Measurements from ENCODE around the gene PRR18. TPM values are rescaled to one million over a fixed set of nuclear protein-coding genes. Genes with fewer than 3 reads are reported as not detected.

PRR18 gene
- total and polyA plus RNA-seq, 2 of the 13 experiments (the other 11 are each of a cell fraction or from before 2014, with no cell fraction given) = 0.04 TPM

DNA sequence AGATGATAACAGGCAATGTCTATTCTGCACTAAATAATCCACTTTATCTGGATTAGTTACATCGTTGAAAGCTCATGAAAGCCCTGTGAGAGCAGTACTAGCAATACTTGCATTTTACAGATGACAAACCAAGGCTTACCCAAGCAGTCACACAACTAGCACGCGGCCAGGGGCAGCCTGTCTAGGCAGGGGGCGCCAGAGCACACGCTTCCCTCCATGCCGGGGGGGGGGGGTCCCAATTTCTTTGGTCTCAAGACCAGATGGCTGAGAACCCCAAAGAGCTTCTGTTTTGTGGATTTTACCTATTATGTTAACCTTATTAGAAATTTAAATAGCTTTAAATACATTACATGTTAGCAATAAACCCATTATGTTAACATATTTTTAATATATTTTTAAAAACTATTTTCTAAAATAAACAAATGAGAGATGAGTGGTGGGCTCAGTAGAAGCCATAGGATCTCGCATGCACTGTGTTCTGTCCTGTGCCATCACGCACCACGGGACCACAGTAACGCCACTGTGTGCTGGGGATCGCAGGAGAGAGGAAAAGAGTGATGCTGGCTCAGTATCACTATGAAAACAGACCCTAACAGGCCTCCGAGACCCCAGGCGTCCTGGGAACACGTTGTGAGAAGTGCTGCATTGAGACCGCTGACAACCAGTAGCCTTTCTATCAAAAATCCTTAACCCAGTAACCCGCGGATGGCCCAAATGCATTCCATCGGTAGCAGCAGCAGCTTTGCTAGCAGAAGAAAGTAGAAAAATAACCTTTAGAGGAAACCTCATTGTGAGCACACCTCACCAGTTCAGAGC lies 5.3 kb upstream of the PRR18 start (continued):
- TF ChIP-seq, protein P1, sequence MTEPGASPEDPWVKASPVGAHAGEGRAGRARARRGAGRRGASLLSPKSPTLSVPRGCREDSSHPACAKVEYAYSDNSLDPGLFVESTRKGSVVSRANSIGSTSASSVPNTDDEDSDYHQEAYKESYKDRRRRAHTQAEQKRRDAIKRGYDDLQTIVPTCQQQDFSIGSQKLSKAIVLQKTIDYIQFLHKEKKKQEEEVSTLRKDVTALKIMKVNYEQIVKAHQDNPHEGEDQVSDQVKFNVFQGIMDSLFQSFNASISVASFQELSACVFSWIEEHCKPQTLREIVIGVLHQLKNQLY (CRISPR knock-in tag; IDR thresholded peaks at IDR 0.05) = no peak
- TF ChIP-seq, protein P2, sequence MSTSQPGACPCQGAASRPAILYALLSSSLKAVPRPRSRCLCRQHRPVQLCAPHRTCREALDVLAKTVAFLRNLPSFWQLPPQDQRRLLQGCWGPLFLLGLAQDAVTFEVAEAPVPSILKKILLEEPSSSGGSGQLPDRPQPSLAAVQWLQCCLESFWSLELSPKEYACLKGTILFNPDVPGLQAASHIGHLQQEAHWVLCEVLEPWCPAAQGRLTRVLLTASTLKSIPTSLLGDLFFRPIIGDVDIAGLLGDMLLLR (CRISPR knock-in tag; IDR thresholded peaks at IDR 0.05) = no peak
- TF ChIP-seq, protein P3, sequence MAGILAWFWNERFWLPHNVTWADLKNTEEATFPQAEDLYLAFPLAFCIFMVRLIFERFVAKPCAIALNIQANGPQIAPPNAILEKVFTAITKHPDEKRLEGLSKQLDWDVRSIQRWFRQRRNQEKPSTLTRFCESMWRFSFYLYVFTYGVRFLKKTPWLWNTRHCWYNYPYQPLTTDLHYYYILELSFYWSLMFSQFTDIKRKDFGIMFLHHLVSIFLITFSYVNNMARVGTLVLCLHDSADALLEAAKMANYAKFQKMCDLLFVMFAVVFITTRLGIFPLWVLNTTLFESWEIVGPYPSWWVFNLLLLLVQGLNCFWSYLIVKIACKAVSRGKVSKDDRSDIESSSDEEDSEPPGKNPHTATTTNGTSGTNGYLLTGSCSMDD (CRISPR knock-in tag; IDR thresholded peaks at IDR 0.05) = no peak
- TF ChIP-seq STAG1 (CRISPR knock-in tag; IDR thresholded peaks at IDR 0.05) = peak; percentile 89
- TF ChIP-seq, protein P4, sequence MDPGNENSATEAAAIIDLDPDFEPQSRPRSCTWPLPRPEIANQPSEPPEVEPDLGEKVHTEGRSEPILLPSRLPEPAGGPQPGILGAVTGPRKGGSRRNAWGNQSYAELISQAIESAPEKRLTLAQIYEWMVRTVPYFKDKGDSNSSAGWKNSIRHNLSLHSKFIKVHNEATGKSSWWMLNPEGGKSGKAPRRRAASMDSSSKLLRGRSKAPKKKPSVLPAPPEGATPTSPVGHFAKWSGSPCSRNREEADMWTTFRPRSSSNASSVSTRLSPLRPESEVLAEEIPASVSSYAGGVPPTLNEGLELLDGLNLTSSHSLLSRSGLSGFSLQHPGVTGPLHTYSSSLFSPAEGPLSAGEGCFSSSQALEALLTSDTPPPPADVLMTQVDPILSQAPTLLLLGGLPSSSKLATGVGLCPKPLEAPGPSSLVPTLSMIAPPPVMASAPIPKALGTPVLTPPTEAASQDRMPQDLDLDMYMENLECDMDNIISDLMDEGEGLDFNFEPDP (CRISPR knock-in tag; conservative IDR thresholded peaks at IDR 0.05) = no peak
- TF ChIP-seq ZNF367 (CRISPR knock-in tag; IDR thresholded peaks at IDR 0.05; ENCODE audit: borderline replicate concordance) = no peak
- TF ChIP-seq ZNF251 (CRISPR knock-in tag; IDR thresholded peaks at IDR 0.05) = no peak
- TF ChIP-seq, protein P5, sequence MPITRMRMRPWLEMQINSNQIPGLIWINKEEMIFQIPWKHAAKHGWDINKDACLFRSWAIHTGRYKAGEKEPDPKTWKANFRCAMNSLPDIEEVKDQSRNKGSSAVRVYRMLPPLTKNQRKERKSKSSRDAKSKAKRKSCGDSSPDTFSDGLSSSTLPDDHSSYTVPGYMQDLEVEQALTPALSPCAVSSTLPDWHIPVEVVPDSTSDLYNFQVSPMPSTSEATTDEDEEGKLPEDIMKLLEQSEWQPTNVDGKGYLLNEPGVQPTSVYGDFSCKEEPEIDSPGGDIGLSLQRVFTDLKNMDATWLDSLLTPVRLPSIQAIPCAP (CRISPR knock-in tag; IDR thresholded peaks at IDR 0.05; ENCODE audit: low read depth) = no peak
- TF ChIP-seq SNRNP70 (IDR thresholded peaks at IDR 0.05; ENCODE audit: low read depth, low read length) = no peak
- TF ChIP-seq, protein P6, sequence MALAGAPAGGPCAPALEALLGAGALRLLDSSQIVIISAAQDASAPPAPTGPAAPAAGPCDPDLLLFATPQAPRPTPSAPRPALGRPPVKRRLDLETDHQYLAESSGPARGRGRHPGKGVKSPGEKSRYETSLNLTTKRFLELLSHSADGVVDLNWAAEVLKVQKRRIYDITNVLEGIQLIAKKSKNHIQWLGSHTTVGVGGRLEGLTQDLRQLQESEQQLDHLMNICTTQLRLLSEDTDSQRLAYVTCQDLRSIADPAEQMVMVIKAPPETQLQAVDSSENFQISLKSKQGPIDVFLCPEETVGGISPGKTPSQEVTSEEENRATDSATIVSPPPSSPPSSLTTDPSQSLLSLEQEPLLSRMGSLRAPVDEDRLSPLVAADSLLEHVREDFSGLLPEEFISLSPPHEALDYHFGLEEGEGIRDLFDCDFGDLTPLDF (CRISPR knock-in tag; IDR thresholded peaks at IDR 0.05) = no peak
- TF ChIP-seq ZNF790 (CRISPR knock-in tag; IDR thresholded peaks at IDR 0.05; ENCODE audit: borderline replicate concordance) = no peak
- TF ChIP-seq RXRB (CRISPR knock-in tag; IDR thresholded peaks at IDR 0.05; ENCODE audit: borderline replicate concordance) = 0 out of 2 replicates have a peak, but pooled peaks have one; percentile 11
- TF ChIP-seq ZSCAN21 (CRISPR knock-in tag; IDR thresholded peaks at IDR 0.05; ENCODE audit: borderline replicate concordance) = no peak
- no peak for TF ChIP-seq FOXK2 (IDR thresholded peaks at IDR 0.05)
- TF ChIP-seq ZNF331 (CRISPR knock-in tag; IDR thresholded peaks at IDR 0.05) = 0 out of 2 replicates have a peak, but pooled peaks have one; percentile 22
- TF ChIP-seq, protein P7, sequence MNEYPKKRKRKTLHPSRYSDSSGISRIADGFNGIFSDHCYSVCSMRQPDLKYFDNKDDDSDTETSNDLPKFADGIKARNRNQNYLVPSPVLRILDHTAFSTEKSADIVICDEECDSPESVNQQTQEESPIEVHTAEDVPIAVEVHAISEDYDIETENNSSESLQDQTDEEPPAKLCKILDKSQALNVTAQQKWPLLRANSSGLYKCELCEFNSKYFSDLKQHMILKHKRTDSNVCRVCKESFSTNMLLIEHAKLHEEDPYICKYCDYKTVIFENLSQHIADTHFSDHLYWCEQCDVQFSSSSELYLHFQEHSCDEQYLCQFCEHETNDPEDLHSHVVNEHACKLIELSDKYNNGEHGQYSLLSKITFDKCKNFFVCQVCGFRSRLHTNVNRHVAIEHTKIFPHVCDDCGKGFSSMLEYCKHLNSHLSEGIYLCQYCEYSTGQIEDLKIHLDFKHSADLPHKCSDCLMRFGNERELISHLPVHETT (CRISPR knock-in tag; conservative IDR thresholded peaks at IDR 0.05) = no peak
- TF ChIP-seq TEAD3 (CRISPR knock-in tag; optimal IDR thresholded peaks at IDR 0.05; ENCODE audit: borderline replicate concordance) = peak; percentile 22

Data from HepG2 (cell line).